GM13976 (cell line): ENCODE data around the gene ACVR1B.

Experiments used
- DNase-seq: peaks from one replicate; pipeline ENCODE4 v3.0.0; 2012; ENCODE audit warnings: low spot score
- in situ Hi-C: fragments of 300-500 bp; cut with MboI; formaldehyde crosslinking; loops from one replicate; pipeline ENCODE4 v1.12.0; 2022; ENCODE audit warnings: low sequenced_read_pairs, mixed read lengths, inconsistent platforms; ENCODE audit not compliant: unreplicated experiment
- TF ChIP-seq, protein P1 (sequence below): IDR thresholded peaks from 2 replicates; pipeline ENCODE4 v1.5.1; 2012; ENCODE audit warnings: borderline replicate concordance, mild to moderate bottlenecking; ENCODE audit not compliant: insufficient read depth; ENCODE audit errors: extremely low read depth, missing control alignments, control extremely low read depth

ACVR1B gene

DNA sequence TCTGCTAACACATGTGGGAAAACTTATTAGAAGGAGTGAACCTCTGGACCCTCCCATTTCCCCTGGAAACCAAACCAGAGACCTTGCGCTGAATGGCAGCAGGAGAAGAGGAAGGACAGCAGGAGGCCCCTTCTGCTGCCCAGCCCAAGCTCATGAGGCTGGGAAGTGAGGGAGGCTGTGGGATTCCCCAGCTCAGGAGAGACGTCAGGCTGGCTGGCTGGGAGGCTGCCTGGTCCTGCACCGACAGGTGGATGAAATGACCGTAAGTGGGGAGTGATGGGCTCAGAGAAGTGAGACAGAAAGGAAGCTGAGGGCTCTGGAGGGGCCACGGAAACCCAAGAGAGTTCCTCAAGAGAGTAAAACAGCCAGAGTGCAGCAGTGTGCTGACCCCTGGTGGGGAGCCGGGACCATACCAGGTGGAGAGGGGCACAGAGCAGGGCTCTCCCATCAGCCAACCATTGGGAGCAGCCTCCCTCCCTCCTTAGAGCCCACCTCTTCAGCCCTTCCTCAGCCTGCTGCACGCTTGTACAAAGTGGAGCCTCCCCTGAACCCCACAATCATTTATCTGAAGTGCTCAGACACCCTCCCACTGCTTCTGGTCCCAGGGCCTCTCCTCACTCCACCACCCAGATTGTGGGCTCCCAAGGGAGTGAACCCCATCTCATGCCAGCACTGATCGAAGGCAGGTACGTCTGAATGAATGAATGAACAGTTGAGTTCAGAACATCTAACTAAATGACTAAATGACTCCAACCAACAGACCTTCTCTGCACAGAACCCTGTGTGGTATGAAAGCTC is 69.2 kb downstream of the ACVR1B start:
- in situ Hi-C loops: no loop called here
- TF ChIP-seq, protein P1, sequence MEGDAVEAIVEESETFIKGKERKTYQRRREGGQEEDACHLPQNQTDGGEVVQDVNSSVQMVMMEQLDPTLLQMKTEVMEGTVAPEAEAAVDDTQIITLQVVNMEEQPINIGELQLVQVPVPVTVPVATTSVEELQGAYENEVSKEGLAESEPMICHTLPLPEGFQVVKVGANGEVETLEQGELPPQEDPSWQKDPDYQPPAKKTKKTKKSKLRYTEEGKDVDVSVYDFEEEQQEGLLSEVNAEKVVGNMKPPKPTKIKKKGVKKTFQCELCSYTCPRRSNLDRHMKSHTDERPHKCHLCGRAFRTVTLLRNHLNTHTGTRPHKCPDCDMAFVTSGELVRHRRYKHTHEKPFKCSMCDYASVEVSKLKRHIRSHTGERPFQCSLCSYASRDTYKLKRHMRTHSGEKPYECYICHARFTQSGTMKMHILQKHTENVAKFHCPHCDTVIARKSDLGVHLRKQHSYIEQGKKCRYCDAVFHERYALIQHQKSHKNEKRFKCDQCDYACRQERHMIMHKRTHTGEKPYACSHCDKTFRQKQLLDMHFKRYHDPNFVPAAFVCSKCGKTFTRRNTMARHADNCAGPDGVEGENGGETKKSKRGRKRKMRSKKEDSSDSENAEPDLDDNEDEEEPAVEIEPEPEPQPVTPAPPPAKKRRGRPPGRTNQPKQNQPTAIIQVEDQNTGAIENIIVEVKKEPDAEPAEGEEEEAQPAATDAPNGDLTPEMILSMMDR: peak; percentile 72

GRCh38 chr12:52022841-52023181 is 71.3 kb downstream of the ACVR1B start:
- TF ChIP-seq, protein P1: no peak
- DNase-seq: no peak
- in situ Hi-C loops: no loop called here

More for the DNA sequence above, 69.2 kb downstream of the ACVR1B start:
- DNase-seq: peak; percentile 76

- TF ChIP-seq, protein P1: peak; percentile 94
- peak; percentile 95 for DNase-seq
- in situ Hi-C loops: no loop called here
Observed at GRCh38 chr12:52023182-52023975, 71.9 kb downstream of the ACVR1B start.

GRCh38 chr12:52023976-52024688 is 72.6 kb downstream of the ACVR1B start:
- DNase-seq: no peak
- in situ Hi-C loops: no loop called here
- TF ChIP-seq, protein P1: no peak

GRCh38 chr12:52024845-52025230 is 73.3 kb downstream of the ACVR1B start:
- TF ChIP-seq, protein P1: no peak
- in situ Hi-C loops: no loop called here
- DNase-seq: no peak

- in situ Hi-C loops: no loop called here
- no peak for DNase-seq
- TF ChIP-seq, protein P1: no peak
Observed at GRCh38 chr12:52026263-52026662, 74.8 kb downstream of the ACVR1B start.
